SK-N-SH (cell line): Measurements from ENCODE around the gene EPHB2. TPM values are rescaled to one million over a fixed set of nuclear protein-coding genes. Genes with fewer than 3 reads are reported as not detected.

ENCODE experiments used
- CTCF ChIA-PET: fragments of 300-600, 350-600 bp; formaldehyde crosslinking; extraction: SDS; loops from one replicate; lab custom pipeline; 2021; lab: Yijun Ruan, JAX
- POLR2A ChIA-PET: fragments of 350-600 bp; sonication (Branson Sonifier 250); formaldehyde crosslinking; extraction: SDS; loops from one replicate; lab custom pipeline; 2020; ENCODE audit warnings: antibody characterized with exemption, inconsistent platforms; lab: Yijun Ruan, JAX
- DNase-seq: peaks from one replicate; pipeline ENCODE4 v3.0.0; 2012
- H2AFZ ChIP-seq: fragments of 200-600 bp; sonication (generic); 2 replicates; pipeline ENCODE4 v1.8.1; 2016; ENCODE audit warnings: antibody characterized with exemption, mild to moderate bottlenecking, low read depth
- H3F3A ChIP-seq: fragments of 200-600 bp; sonication (generic); replicated peaks from 2 replicates; pipeline ENCODE3; 2016; ENCODE audit warnings: antibody characterized with exemption, mild to moderate bottlenecking; ENCODE audit not compliant: insufficient read depth
- H3K27ac ChIP-seq, 2 experiments: fragments of 200-500 bp in 1 of 2; fragments of 200-600 bp in 1 of 2; sonication (Bioruptor generic) in 1 of 2; sonication (generic), shearing (Covaris generic) in 1 of 2; 2 replicates each; pipeline versions ENCODE4 v1.5.1 to v1.6.1; 2014 to 2016; ENCODE audit warnings: low read depth in 2 of 2, inconsistent platforms in 1 of 2, low read length in 1 of 2, mild to moderate bottlenecking in 1 of 2, mixed read lengths in 1 of 2
- H3K27me3 ChIP-seq: fragments of 200-600 bp; sonication (generic), shearing (Covaris generic); 2 replicates; pipeline ENCODE4 v1.6.1; 2016; ENCODE audit warnings: mixed run types; ENCODE audit not compliant: insufficient read depth
- H3K36me3 ChIP-seq, 2 experiments: fragments of 200-500 bp in 1 of 2; fragments of 200-600 bp in 1 of 2; sonication (Bioruptor generic) in 1 of 2; sonication (generic) in 1 of 2; replicated peaks in 1 of 2; 2 replicates each; pipeline versions ENCODE3 to v1.5.1; 2014 to 2016; ENCODE audit warnings: low read length in 1 of 2, mild to moderate bottlenecking in 1 of 2; ENCODE audit not compliant: insufficient read depth in 2 of 2, control insufficient read depth in 1 of 2
- H3K4me1 ChIP-seq, 2 experiments: fragments of 200-500 bp in 1 of 2; fragments of 200-600 bp in 1 of 2; sonication (Bioruptor generic) in 1 of 2; sonication (generic), shearing (Covaris generic) in 1 of 2; 2 replicates each; pipeline versions ENCODE4 v1.5.1 to v1.6.1; 2014 to 2016; ENCODE audit warnings: low read depth in 1 of 2, low read length in 1 of 2, mixed run types in 1 of 2; ENCODE audit not compliant: insufficient read depth in 2 of 2, control insufficient read depth in 1 of 2
- H3K4me2 ChIP-seq: fragments of 200-600 bp; sonication (generic), shearing (Covaris generic); 2 replicates; pipeline ENCODE4 v1.6.1; 2017; ENCODE audit warnings: mixed run types
- H3K4me3 ChIP-seq, 2 experiments: fragments of 200-500 bp in 1 of 2; fragments of 200-600 bp in 1 of 2; sonication (Bioruptor generic) in 1 of 2; sonication (generic), shearing (Covaris generic) in 1 of 2; 2 replicates each; pipeline versions ENCODE4 v1.5.1 to v1.8.1; 2014 to 2016; ENCODE audit warnings: low read depth in 2 of 2, inconsistent platforms in 1 of 2, low read length in 1 of 2, mild to moderate bottlenecking in 1 of 2, mixed read lengths in 1 of 2, moderate library complexity in 1 of 2
- H3K79me2 ChIP-seq: fragments of 200-600 bp; sonication (generic); 2 replicates; pipeline ENCODE4 v1.8.1; 2017; ENCODE audit warnings: mild to moderate bottlenecking; ENCODE audit not compliant: insufficient read depth
- H3K9ac ChIP-seq: fragments of 200-600 bp; sonication (generic); 2 replicates; pipeline ENCODE4 v1.6.1; 2017; ENCODE audit warnings: mixed run types
- H3K9me2 ChIP-seq: fragments of 200-600 bp; sonication (generic); 2 replicates; pipeline ENCODE4 v1.6.1; 2017; ENCODE audit warnings: mixed run types
- H3K9me3 ChIP-seq: fragments of 200-600 bp; sonication (generic); 2 replicates; pipeline ENCODE4 v1.6.1; 2017; ENCODE audit warnings: mixed run types, mild to moderate bottlenecking, moderate library complexity
- H4K20me1 ChIP-seq: fragments of 200-600 bp; sonication (generic); 2 replicates; pipeline ENCODE4 v1.6.1; 2017; ENCODE audit warnings: mild to moderate bottlenecking, mixed run types; ENCODE audit not compliant: insufficient read depth
- CHD2 ChIP-seq: fragments of 150-350 bp; IDR thresholded peaks from 2 replicates; pipeline ENCODE4 v1.6.1; 2018; ENCODE audit warnings: low read length; ENCODE audit not compliant: partially characterized antibody
- ELF1 ChIP-seq: IDR thresholded peaks from 2 replicates; pipeline ENCODE4 v1.4.0; 2012
- EP300 ChIP-seq, 2 experiments: IDR thresholded peaks; 2 replicates each; pipeline versions ENCODE4 v1.4.0 to v1.6.1; 2012; ENCODE audit warnings: borderline replicate concordance in 1 of 2, low read depth in 1 of 2, low read length in 1 of 2
- EZH2phosphoT487 ChIP-seq: fragments of 200-600 bp; sonication (generic); IDR thresholded peaks from 2 replicates; pipeline ENCODE4 v1.6.1; 2017; ENCODE audit warnings: low read depth, mixed run types, mild to moderate bottlenecking, antibody characterized with exemption, moderate library complexity, borderline replicate concordance
- FOSL2 ChIP-seq: IDR thresholded peaks from 2 replicates; pipeline ENCODE4 v1.4.0; 2012; ENCODE audit warnings: low read depth, mild to moderate bottlenecking, moderate library complexity, borderline replicate concordance
- FOXJ3 ChIP-seq: sonication (generic); formaldehyde crosslinking; IDR thresholded peaks from 2 replicates; pipeline ENCODE4 v1.5.1; 2020; ENCODE audit warnings: mild to moderate bottlenecking, missing genetic modification reagents
- FOXM1 ChIP-seq: IDR thresholded peaks from 2 replicates; pipeline ENCODE4 v1.4.0; 2012; ENCODE audit warnings: low read depth, mild to moderate bottlenecking
- GABPA ChIP-seq: IDR thresholded peaks from 2 replicates; pipeline ENCODE4 v1.4.0; 2012; ENCODE audit warnings: low read depth, mild to moderate bottlenecking
- GATA2 ChIP-seq: sonication (generic); formaldehyde crosslinking; IDR thresholded peaks from 2 replicates; pipeline ENCODE4 v1.5.0; 2020; ENCODE audit warnings: mild to moderate bottlenecking, missing genetic modification reagents
- IRF3 ChIP-seq: fragments of 150-350 bp; IDR thresholded peaks from 2 replicates; pipeline ENCODE4 v1.6.1; 2016; ENCODE audit warnings: mild to moderate bottlenecking, low read depth, low read length
- JUND ChIP-seq: IDR thresholded peaks from 2 replicates; pipeline ENCODE4 v1.4.0; 2012
- MEF2A ChIP-seq: IDR thresholded peaks from 2 replicates; pipeline ENCODE4 v1.4.0; 2012; ENCODE audit warnings: low read depth, borderline replicate concordance
- NRF1 ChIP-seq: IDR thresholded peaks from 2 replicates; pipeline ENCODE4 v1.6.1; 2012; ENCODE audit warnings: low read depth, mild to moderate bottlenecking, low read length
- PBX3 ChIP-seq: IDR thresholded peaks from 2 replicates; pipeline ENCODE4; 2012
- RFX5 ChIP-seq: IDR thresholded peaks from 2 replicates; pipeline ENCODE4 v1.6.1; 2012; ENCODE audit warnings: mild to moderate bottlenecking, improper control_type of control experiment, low read length
- SIN3A ChIP-seq: IDR thresholded peaks from 2 replicates; pipeline ENCODE4 v1.6.1; 2012; ENCODE audit warnings: low read depth, mild to moderate bottlenecking, low read length, moderate library complexity, borderline replicate concordance
- TAF1 ChIP-seq: IDR thresholded peaks from 2 replicates; pipeline ENCODE4 v1.6.1; 2012; ENCODE audit warnings: low read depth, mild to moderate bottlenecking, low read length, moderate library complexity, borderline replicate concordance
- TCF12 ChIP-seq: IDR thresholded peaks from 2 replicates; pipeline ENCODE4 v1.4.0; 2012
- USF1 ChIP-seq: IDR thresholded peaks from 2 replicates; pipeline ENCODE4 v1.4.0; 2012; ENCODE audit warnings: low read depth, borderline replicate concordance
- ZBTB33 ChIP-seq: IDR thresholded peaks from 2 replicates; pipeline ENCODE4 v1.4.0; 2012; ENCODE audit warnings: low read depth, borderline replicate concordance
- WGBS: methylation state at CpG from one replicate; pipeline ENCODE4 v1.1.6; 2017; ENCODE audit warnings: low lambda C conversion rate; 5-methylcytosine and 5-hydroxymethylcytosine counted together
- polyA plus RNA-seq, 3 experiments: library from polyadenylated mRNA; depleted of rRNA; stranded (reverse); fragments of >200 nt; gene quantifications; 2 replicates each; pipeline ENCODE4 v1.2.3, GENCODE V29; 2012

EPHB2 gene
- polyA plus RNA-seq, 1 of the 3 experiments (the other 2 are of a cell fraction): 25.2 TPM

GRCh38 chr1:22860414-22860800, 149.8 kb downstream of the EPHB2 start:
- H3K79me2 ChIP-seq: no peaks in the 10 kb centered on the region
- no peaks in the 10 kb centered on the region for H3K9me3 ChIP-seq
- H3K27ac ChIP-seq: no peak overlapping the region
- no peak for DNase-seq
- CTCF ChIA-PET: interaction anchor here (1.7 to 9.8 kb wide), 7 partner anchors 10 to 324 kb away, joined by 4 to 166 read pairs (median 21); no protein-coding TSS in a partner anchor
- no peaks in the 10 kb centered on the region for H4K20me1 ChIP-seq
- H3K4me2 ChIP-seq: no peak overlapping the region
- no peaks in the 10 kb centered on the region for H3K9me2 ChIP-seq
- TF ChIP-seq ELF1 (no peak), JUND (no peak), MEF2A (no peak), ZBTB33 (no peak), SIN3A (no peak), RFX5 (no peak), CHD2 (no peak), FOXJ3 (CRISPR knock-in tag) (no peak), USF1 (no peak), FOSL2 (no peak), TAF1 (no peak), GATA2 (no peak), PBX3 (no peak), NRF1 (no peak), TCF12 (no peak), FOXM1 (no peak), IRF3 (no peak), GABPA (no peak), EP300 (IDR thresholded peaks at IDR 0.05; ENCODE audit: borderline replicate concordance in 1 of 2, low read depth in 1 of 2, low read length in 1 of 2) (no peak), EZH2phosphoT487 (no peak)
- TF ChIP-seq, all 33 proteins: peak for 0
- Histone ChIP-seq H3K4me1 (peaks cover 9 to 10% of the 10 kb centered on the region in 2 experiments; a peak in 3 of 4 replicates), H3K9ac (no peak overlapping the region), H3K4me3 (no peak overlapping the region), H3K27me3 (no peaks in the 10 kb centered on the region), H3F3A (peaks cover 7% of the 10 kb centered on the region), H3K36me3 (peaks cover 4 to 5% of the 10 kb centered on the region in 2 experiments), H2AFZ (no peak overlapping the region)
- POLR2A ChIA-PET: no interaction called here
- WGBS: 86% methylated on average over 4 of the region's 9 CpGs
